ENCODE measurements around the gene MYBBP1A.

The MYBBP1A gene

DNA sequence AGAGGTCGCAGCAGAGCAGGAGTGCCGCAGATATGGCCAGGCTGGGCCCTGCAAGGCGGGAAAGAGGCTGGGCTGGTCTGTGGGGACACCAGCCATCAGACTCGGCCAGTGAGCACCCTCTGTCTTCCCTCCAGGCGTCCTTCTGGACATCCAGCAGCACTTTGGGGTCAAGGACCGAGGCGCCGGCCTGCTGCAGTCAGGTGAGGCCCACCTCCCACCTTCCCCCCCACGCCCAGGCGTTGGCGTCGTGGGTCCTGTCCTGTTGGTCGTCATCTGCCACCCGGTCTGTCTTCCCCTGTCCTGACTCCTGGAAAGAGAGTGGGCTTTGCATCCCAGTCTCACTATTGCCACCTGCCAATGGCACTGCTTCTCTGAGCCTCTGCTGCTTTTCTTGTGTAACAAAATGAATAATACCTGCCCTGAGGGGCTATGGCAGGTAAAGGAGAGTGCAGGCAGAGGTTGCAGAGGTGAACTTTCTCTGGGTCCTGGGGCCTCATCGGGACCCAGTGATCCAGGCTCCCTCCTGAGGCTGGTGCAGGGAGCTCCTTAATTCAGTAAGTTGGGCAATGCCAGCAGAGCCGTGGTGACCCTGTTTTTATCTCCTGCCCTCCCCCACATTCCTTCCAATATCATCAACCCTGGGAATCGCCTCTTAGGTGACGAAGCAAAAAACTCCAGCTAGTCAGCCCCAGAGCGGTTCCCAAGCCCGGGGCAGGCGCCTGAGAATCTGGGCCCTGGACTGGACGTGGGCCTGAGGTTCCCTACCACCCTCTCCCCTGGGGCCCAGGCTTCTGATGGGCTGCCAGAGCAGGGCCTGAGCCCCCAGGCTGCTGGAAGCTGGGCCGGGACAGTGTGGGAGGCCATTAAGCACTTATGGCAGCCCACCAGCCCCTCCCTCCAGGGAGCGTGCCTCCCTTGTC lies 41.8 kb downstream of the MYBBP1A start:
- DNase-seq, result no peak

- DNase-seq, result no peak
Measured at GRCh38 chr17:4512156-4513112, 42.8 kb downstream of the MYBBP1A start.

DNA sequence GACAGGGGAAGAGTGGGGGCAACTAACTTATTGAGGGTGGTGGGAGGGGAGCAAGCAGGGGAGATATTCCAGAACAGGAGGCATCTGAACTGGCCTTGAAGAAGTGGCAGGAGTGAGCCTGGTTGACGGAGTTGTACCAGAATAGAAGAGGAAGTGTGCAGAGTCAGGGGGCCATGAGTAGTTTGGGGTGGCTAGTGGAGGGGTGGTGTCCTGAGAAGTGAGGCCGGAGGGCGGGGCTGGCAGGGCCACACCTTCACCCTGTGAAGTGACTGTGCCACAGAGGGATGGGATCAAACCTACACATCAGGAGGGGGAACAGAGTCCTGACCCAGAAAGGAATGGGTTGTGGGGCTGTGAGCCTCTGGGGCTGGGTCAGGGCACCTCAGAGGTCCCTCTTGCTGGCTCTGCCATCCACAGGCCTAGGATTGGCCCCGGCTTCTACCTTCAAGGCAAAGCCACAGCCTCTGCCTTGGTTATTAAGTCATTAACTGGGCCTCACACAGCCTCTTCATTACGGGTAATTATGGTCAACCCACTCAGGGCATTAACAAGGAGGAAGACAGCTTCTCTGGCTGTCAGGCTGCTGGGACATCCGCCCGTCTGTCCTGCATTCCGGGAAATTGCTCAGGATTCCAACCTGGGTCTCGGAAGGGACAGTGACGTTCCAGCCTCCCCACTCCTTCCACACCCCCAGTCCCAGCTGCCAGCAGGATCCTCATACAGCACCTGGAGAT lies 43.8 kb downstream of the MYBBP1A start:
- DNase-seq, result no peak

GRCh38 chr17:4510618-4510941 lies 44.6 kb downstream of the MYBBP1A start:
- no peak for DNase-seq

GRCh38 chr17:4509923-4510617 lies 45.1 kb downstream of the MYBBP1A start:
- no peak for DNase-seq

- no peak for DNase-seq
Measured at GRCh38 chr17:4509401-4509800, 45.8 kb downstream of the MYBBP1A start.

- no peak for DNase-seq
Measured at GRCh38 chr17:4508207-4508606, 47.0 kb downstream of the MYBBP1A start.

- no peak for DNase-seq
Measured at GRCh38 chr17:4507361-4508111, 47.6 kb downstream of the MYBBP1A start.

DNA sequence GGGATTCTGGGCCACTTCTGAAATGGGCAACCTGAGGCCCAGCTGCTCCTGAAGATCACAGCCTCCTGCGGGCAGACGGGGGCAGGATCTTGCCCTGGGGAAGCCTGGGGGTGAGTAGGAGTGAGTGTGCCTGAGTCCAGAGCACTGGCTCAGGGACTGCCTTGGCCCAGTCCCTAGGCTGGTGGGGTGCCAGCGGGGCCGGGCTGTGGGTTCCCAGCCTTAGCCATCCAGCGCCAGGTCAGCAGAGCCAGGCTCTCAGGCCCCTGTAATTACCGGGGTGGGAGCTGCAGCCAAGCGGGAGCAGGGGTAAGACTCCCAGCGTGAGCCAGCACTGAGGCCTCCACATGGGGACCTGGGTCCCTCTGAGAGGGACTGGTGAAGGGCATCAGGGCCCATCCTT lies 48.3 kb downstream of the MYBBP1A start:
- DNase-seq, result no peak

- no peak for DNase-seq
Measured at GRCh38 chr17:4506175-4506813, 48.9 kb downstream of the MYBBP1A start.

GRCh38 chr17:4505187-4505586 lies 50.0 kb downstream of the MYBBP1A start:
- no peak for DNase-seq

- no peak for DNase-seq
Measured at GRCh38 chr17:4504188-4504587, 51.0 kb downstream of the MYBBP1A start.

DNA sequence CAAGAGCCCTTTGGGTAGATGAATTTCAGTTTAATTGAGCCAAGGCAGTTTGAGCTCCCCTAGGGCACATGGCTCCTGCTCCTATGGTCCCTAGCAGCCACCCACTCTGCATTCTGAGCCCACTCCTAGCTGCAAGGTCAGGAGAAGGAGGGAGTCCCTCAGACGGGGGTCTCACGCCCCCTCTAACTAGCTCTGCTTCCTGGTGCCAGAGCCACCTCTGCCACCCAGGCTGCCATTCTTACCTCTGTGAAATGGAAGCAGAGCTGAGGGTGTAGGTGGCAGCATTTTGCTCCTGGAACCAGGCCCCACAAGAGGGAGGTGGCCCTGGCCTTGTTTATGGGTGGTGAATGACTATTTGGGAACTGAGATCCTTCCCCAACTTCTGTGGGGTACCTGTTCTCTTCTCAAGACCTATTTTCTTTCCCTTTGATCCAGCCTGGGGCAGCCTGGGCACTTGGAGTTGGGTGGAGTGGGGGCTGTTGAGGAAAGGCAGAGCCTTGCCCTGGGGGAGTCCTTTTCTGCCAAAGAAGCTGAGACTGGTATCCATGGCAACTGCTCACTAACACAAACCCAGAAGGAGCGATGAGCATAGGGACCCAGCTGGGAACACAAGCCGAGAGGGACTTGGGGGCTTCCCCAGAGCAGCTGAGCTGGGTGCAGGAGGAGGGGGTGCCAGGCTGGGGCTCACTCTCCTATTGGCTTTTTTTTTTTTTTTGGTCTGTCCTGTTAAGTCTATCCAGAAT lies 51.7 kb downstream of the MYBBP1A start:
- no peak for DNase-seq

DNA sequence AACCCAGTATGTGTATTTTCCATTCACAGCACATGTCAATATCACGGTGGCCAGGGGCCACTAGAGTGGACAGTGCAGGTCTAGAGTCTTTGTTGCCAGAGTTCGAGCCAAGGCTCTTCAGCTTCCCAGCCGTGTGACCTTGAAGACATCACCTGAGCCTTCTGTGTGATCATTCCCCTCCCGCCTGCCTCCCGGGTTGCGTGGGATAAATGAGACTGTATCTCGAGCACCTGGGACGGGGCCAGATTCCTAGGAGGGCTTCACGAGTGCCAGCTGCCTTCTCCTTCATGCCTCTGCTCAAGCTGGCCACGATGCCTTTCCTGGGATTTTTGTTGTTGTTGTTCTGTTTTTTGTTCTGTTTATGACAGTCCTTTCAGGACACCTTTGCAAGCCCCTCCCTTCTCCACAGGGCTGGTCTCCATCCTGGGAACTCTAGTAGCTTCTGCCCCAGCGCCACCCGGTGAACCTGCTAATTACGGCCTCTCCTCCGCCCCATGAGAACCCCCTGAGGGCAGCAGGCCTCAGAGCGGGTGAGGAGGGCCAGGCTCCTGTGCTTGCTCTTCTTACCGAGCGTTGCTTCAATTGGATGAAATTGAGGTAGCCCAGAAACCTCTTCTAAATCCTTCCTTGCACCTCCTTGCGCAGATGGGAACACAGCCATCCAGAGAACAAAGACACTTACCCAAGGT lies 52.6 kb downstream of the MYBBP1A start:
- no peak for DNase-seq

DNA sequence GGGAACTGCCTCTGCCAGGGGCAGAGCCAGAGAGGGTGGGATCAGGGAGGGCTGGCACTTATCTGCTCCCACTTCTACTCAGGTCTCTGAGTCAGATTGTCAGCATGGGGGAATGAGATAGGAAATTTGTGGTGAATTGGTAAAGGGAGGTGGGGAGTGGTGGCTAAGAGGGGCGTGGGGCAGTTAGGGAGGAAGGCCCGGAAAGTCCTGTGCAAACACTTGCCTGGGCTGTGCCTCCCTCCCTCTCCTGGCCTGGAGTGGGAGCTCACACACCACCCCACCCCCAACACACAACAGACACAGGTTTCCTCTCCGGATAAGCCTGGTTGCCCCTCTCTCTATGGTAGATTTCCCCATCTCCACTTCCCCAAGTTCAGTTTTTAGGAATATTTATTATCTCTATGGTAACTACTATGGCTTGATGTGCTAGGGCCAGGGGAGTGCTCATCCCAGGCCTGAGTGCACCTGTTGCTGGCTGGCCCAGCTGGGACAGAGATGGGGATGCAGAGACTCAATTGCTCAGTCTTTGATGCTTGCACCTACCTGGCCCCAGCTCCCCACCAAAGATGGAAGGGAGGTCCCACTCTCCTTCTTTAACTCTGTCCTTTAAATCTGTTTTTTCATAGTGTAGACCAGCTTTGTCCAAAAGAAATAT lies 53.8 kb downstream of the MYBBP1A start:
- DNase-seq, result no peak

DNA sequence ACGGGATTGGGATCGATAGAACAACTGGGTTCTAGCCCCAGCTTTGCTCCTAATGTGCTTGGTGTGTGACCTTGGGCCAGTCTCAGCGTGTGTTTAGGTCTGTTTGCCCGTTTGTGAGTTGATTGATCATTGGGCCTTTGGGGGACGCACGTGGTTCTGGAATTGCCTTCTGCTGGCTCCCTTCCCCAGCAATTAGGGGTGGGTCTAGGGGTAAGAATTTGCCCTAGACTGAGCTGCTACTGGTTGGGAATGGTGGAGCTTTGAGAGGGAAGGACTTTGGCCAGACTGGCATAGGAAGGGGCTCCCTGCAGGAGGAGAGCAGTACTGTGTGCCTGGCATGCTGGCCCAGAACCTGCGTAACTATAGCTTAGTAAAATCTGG lies 55.0 kb downstream of the MYBBP1A start:
- DNase-seq, result no peak

GRCh38 chr17:4499431-4500190 lies 55.6 kb downstream of the MYBBP1A start:
- no peak for DNase-seq
